Measurements from ENCODE around the gene CDYL.
A peak's percentile ranks its signal among the peaks of the same experiment; 100 is the strongest.

CDYL gene, protein sequence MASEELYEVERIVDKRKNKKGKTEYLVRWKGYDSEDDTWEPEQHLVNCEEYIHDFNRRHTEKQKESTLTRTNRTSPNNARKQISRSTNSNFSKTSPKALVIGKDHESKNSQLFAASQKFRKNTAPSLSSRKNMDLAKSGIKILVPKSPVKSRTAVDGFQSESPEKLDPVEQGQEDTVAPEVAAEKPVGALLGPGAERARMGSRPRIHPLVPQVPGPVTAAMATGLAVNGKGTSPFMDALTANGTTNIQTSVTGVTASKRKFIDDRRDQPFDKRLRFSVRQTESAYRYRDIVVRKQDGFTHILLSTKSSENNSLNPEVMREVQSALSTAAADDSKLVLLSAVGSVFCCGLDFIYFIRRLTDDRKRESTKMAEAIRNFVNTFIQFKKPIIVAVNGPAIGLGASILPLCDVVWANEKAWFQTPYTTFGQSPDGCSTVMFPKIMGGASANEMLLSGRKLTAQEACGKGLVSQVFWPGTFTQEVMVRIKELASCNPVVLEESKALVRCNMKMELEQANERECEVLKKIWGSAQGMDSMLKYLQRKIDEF

DNA sequence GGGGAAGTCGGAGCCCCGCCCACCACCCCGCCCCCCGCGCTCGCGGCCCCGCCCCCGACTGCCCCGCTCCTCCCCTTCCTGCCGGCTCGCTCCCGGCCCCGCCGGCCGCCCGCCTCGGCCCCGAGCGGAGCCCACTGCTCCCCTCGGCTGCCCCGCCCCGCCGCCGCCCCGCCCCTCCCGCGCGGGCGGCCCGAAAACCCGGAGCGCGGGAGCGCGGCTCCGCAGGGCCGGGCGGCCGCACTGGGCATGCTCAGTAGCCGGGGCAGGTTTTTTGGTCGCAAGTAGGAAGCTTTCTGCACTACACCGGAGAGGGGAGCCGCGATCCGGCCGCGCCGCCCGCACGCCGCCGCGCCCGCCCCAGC lies at the start of gene CDYL:
Gene CDYL (plus strand): TSS at position 274 of the 362 bp plus-strand sequence. CDS start 380 bp downstream, outside the sequence.
- peak; percentile 76 to 81 for DNase-seq (ENCODE audit: low read depth in 2 of 2)

DNA sequence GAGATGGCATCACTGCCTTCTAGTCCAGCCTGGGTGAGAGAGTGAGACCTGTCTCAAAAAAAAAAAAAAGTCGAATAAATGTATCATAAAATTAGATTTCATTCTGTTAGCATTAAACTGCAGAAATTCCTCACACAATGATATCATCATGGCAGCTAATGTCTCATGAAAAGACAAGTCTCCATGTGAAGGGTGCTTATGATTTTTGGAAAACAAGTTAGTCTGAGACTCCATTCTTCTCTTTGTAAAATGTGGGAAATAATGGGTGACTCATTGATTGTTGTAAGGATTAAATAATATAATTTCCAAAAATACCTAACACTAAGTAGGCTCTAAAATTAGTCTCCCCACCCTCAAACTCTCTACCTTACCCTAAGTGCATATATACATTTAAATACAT lies 49.6 kb upstream of the CDYL start:
- no peak for DNase-seq (ENCODE audit: low read depth in 2 of 2)

DNA sequence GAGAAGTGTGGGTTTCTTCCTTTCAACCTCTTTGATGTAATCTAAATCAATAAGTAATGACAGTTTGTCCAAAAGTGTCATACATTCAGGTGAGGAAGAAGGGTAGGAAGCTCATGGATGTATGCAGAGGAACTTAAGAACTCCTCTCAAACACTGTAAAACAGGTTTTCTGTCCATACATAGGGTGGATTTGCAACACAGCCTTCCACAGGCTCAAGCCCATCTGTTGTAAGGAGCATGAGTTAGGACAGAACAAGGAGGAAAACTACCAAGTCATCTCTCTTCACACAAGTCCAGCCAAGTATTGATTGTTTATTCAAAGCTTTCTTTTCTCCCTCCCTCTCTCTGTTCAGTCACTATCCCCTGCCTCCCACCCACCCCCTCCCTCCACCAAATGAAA lies 49.0 kb upstream of the CDYL start:
- DNase-seq (ENCODE audit: low read depth in 2 of 2): no peak

DNA sequence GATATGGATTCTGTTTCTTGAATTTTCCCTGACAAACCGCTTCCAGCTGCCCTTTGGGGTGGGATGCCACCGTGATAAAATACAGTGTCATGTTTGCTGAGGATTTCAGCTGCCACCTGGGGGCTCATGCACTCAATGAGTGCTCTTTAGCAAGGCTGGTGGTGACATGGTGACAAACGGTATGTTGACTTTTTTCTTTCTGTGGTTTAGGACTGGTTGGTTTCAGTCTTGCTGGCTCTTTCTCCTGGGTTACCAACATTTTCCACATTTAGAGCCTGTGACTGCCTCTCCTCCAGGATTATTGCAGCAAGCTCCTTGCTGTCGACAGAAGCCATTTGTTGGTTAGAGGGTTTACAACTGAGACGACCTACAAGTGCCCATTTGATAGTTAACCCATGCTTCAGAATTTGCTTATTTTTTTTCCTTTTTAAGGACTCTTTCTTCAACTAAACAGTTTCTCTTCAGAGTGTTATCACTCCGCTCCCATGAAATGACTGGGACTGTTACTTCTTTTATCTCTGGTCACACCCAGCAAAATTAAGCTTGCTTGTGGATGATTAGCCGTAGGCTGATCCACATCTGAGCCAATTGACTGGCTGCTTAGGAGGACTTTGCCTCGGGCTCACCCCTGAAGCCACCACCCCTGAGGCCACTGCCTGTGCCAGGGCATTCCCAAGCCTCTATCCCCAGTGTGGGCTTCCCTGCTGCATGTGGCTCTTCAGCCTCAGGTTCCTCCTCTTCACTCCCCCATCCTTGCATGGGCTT lies 48.4 kb upstream of the CDYL start:
- no peak for DNase-seq (ENCODE audit: low read depth in 2 of 2)

DNA sequence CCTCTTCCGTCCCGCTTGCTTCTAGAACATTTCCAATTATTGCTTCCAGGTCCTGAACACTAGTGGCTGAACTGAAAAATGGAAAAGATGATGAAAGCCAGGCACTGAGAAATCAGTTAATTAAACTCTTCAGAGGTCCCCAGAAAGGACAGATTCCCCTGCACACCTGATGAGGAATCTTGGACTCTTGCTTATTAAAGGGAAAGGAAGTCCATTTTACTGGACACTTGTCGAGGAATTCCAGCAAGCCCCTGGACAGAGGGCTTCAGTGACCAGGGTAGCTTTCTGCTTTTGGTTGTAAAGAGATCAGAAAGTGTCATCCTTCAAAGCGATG lies 47.8 kb upstream of the CDYL start:
- no peak for DNase-seq (ENCODE audit: low read depth in 2 of 2)

GRCh38 chr6:4728926-4729325 lies 47.3 kb upstream of the CDYL start:
- no peak for DNase-seq (ENCODE audit: low read depth in 2 of 2)

DNA sequence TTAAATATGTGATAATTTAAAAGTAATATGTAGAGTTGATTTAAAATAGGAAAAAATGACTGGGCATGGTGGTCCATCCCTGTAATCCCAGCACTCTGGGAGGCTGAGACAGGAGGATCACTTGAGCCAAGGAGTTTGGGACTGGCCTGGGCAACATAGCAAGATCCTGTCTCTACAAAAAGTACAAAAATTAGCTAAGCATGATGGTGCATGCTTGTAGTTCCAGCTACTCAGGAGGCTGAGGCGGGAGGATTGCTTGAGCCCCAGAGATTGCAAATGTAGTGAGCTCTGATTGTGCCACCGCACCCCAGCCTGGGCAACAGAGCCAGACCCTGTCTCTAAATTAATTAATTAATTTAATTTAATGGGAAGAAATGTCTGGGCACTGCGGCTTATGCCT lies 44.2 kb upstream of the CDYL start:
- DNase-seq (ENCODE audit: low read depth in 2 of 2): no peak

DNA sequence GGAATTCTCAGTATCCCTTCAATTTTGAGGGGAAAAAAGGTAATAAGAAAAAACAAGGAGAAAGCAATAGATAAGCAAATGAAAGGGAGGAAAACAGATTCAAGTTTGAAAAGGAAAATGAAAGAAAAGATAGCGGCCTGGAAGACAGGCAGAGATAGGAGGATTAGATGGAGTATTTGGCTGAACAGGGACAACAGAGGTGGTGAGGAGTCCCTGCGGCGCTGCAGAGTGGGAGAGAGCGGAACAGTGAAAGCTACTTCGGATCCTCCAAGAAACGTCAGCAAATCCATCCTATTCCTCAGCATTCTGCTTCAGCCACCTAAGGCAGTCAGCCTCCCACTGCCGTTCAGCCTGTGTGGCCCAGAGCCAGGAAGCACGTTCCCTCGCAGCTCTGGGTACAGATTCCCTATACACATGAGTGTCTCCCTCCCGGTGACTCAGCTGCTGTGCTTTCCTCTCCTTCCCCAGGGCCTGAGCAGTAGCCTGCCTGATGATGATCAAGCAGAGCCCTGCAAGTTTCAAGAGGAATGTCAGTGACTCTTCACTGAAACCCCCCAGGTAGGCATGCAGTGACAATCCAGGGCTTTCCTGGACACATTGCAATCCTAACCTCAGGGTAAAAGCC lies 43.4 kb upstream of the CDYL start:
- DNase-seq (ENCODE audit: low read depth in 2 of 2): no peak

DNA sequence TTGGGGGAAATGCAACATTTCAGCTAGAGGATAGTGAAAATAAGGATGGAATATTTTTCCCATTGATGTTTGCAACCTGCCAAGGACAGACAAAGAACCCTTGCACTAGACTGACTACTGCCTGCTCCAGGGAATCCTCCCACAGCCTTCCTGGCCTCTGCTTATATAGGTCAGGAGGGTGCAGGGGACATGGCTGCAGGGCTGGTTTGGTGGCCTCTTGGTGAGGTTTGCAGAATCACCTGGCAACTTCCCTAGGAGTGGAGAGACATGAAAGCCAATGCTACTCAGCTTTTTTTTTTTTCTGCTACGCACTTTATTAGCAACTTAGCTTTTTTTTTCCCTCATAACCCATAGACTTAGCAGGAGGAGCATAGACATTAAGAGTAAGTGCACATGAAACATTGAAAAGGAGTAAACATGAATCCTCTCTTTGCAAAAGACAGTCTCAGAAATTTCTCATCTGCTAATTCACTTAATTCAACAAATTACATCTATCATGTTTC lies 39.8 kb upstream of the CDYL start:
- no peak for DNase-seq (ENCODE audit: low read depth in 2 of 2)

DNA sequence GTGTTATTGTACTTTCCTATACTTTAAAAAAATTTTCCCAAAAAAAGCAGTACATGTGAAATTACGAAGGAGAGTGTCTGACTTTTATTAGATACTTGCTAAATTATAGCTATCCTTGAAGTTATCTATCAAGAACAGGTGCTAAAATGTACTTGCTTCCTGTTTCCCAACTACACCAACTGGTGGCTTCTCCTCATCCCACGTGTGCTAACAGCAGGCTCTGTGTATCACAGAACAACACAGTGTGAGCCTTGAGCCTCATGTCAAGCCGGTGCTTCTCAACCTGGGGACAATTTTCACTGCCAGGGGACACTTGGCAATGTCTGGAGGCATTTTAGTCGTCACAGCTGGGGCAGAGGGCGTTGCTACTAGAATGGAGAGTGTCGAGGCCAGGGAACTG lies 36.2 kb upstream of the CDYL start:
- no peak for DNase-seq (ENCODE audit: low read depth in 2 of 2)

- DNase-seq (ENCODE audit: low read depth in 2 of 2): no peak
These were observed 33.1 kb upstream of the CDYL start for GRCh38 chr6:4743062-4743461.

DNA sequence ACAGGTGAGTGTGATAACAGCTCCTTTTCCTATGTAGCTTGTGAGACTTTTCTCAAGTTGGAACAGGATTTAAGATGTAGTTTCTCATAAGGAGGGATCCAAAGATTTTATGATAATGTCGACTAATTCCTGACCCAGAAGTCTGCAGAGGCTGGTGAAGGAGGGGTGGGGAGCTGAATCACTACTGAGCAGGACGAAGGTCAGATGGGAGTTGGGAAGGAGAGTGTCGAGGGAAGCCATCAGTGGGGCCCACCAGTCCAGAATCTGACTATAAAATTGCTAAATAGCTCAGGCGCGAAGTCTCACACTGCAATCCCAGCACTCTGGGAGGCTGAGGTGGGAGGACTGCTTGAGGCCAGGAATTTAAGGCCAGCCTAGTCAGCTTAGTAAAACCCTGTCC lies 32.3 kb upstream of the CDYL start:
- no peak for DNase-seq (ENCODE audit: low read depth in 2 of 2)

DNA sequence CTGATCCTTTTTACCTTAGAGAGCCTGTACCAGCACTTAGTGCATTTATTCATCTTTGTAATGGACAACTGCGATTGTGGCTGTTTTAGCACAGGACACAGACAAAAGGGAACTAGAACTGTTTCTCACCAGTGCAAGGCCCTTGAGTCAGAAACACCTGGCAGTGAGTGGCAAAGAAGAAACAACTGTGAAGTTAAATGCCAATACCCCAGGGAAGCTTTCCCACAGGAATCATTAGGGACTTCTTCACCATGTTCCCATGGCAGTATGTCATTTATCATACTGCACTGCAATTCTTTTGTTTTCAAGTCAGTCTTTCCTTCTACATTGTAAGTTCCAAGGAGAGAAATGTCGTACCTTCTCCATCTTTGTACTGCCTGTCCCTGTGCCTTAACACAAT lies 28.6 kb upstream of the CDYL start:
- DNase-seq (ENCODE audit: low read depth in 2 of 2): no peak

DNA sequence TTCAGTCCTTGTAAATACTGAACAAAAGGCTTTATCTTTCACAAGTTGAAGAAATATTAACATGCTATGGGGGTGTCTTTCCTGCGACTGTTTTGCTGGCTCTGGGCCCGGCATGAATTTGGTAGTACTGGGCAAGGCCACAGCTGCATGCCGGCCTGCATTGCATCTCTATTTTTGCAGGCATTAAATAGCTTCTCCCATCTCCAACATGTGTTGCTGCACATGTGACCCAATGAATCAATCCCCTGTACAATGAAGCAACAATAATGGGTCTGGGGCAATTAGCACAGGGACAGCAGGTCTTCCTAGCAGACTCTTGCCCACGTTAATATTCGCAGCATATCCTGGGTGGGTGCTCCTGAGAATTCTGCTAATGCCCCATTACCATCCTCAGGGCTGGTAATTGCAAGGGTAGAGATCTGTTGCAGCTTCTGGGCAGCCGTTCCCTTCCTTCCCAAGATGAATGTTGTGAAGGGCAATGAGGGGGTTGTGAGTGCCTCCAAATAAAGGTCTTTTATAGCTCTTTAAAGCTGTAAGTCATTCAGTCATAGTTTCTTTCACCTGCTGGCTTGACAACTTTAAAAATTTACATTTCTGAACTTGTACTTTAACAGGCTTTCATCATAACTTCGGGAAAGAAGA lies 24.3 kb upstream of the CDYL start:
- no peak for DNase-seq (ENCODE audit: low read depth in 2 of 2)

- no peak for DNase-seq (ENCODE audit: low read depth in 2 of 2)
These were observed 20.0 kb upstream of the CDYL start for GRCh38 chr6:4756247-4756646.

GRCh38 chr6:4759997-4760396 lies 16.2 kb upstream of the CDYL start:
- no peak for DNase-seq (ENCODE audit: low read depth in 2 of 2)

GRCh38 chr6:4760773-4761172 lies 15.4 kb upstream of the CDYL start:
- DNase-seq (ENCODE audit: low read depth in 2 of 2): no peak

DNA sequence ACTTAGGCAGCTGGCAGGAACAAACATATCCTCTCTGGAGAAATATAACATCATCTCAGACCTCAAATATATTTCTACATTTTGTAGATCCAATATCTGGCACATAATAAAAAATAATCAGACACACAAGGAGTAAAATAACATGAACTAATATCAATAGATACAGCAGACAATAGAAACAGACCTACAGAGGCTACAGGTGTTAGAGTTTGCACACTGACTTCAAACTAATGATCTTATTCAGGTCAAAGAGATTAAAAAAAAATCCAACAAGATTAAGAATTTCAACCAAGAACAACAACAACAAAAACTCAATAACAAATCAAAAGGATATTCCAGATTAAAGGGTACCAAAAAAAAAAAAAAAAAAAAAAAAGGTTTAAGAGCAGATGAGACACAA lies 13.9 kb upstream of the CDYL start:
- no peak for DNase-seq (ENCODE audit: low read depth in 2 of 2)

GRCh38 chr6:4763921-4764320 lies 12.3 kb upstream of the CDYL start:
- no peak for DNase-seq (ENCODE audit: low read depth in 2 of 2)

GRCh38 chr6:4768815-4769214 lies 7.4 kb upstream of the CDYL start:
- no peak for DNase-seq (ENCODE audit: low read depth in 2 of 2)

DNA sequence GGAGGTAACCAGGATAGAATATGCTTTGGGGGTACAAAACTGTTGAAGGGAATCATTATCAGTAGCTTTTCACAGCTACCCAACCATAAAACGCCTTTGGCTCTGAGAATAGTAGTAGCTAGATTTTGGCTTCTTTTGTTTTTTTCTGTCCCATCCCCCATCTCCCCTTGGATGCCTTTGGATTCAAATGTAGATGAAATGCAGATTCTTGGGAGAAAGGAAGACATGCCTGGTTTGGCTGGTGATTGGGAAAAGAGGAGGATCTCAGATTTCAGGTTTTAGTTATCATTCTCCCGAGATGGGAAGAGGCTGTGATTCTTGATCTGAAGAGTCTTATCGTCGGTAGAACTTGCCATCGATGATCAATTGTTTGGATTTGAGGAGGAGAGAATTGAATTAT lies 3.5 kb upstream of the CDYL start:
- DNase-seq (ENCODE audit: low read depth in 2 of 2): no peak

DNA sequence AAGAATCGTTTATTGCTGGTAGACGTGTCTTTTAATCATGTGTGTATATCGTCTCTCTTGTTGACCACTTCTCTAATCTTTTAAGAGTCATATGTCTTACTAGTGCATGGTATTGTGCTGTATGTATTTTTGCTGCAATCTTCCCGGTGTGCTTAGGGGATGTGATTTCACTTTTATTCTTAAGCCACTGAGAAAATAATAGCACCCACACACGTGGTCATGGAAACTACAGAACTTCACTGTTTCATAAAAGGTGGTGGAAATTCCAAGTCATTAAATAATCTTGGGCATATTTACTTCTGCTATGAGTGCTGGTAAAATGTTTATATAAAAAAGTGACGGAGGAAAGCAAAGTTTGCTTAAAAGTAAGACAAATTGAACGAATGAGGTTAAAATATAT lies 3.0 kb upstream of the CDYL start:
- DNase-seq (ENCODE audit: low read depth in 2 of 2): no peak
